PC-3 (cell line): ENCODE data around the gene UGGT1. TPM values are rescaled to one million over a fixed set of nuclear protein-coding genes. Genes with fewer than 3 reads are reported as not detected.
"Not testable (repeated sequence)": the region's sequence is repeated elsewhere in the genome, so short reads cannot be mapped to it uniquely, and the experiment has no call there.

ENCODE experiments used
- ATAC-seq: fragments of 200-7000 bp; cut with Tn5 transposase; 2 replicates; pipeline ENCODE4 v1.9.1; 2020; ENCODE audit warnings: mild to moderate bottlenecking, moderate library complexity
- BruUV-seq: library from RNA; stranded (reverse); fragments of 400-500 nt; replicated peaks from 2 replicates; lab custom pipeline; 2021; lab: Mats Ljungman, UMichigan
- CTCF ChIA-PET: fragments of 300-600 bp; sonication (Branson Sonifier 250); formaldehyde crosslinking; loops from one replicate; lab custom pipeline; 2022; ENCODE audit warnings: antibody characterized with exemption; lab: Charles Lee
- POLR2A ChIA-PET: fragments of 300-600 bp; sonication (Branson Sonifier 250); formaldehyde crosslinking; loops from one replicate; lab custom pipeline; 2022; ENCODE audit warnings: antibody characterized with exemption; ENCODE audit not compliant: unreplicated experiment; lab: Charles Lee
- DNase-seq: peaks from one replicate; pipeline ENCODE4 v3.0.0-alpha.2; 2015
- H2AFZ ChIP-seq: fragments of 300-600 bp; sonication (generic); 2 replicates; pipeline ENCODE4 v1.6.0; 2016; ENCODE audit warnings: antibody characterized with exemption, low read length
- H3F3A ChIP-seq: fragments of 300-600 bp; sonication (generic); one replicate; pipeline ENCODE4 v1.6.0; 2017; ENCODE audit warnings: antibody characterized with exemption, low read length, control low read depth, mild to moderate bottlenecking; ENCODE audit not compliant: unreplicated experiment
- H3K27ac ChIP-seq: fragments of 300-600 bp; sonication (generic); 2 replicates; pipeline ENCODE4 v1.5.1; 2016; ENCODE audit warnings: mild to moderate bottlenecking, low read length
- H3K27me3 ChIP-seq: fragments of 300-600 bp; sonication (generic); 2 replicates; pipeline ENCODE4 v1.6.1; 2016; ENCODE audit warnings: low read length, mixed read lengths
- H3K36me3 ChIP-seq: fragments of 300-600 bp; sonication (generic); 2 replicates; pipeline ENCODE4 v1.6.1; 2016; ENCODE audit warnings: low read depth, mixed run types, low read length, mixed read lengths
- H3K4me1 ChIP-seq: fragments of 300-600 bp; sonication (generic); 2 replicates; pipeline ENCODE4 v1.5.1; 2016; ENCODE audit warnings: low read length; ENCODE audit not compliant: insufficient read depth
- H3K4me2 ChIP-seq: fragments of 300-600 bp; sonication (generic); 2 replicates; pipeline ENCODE4 v1.6.0; 2016; ENCODE audit warnings: low read length
- H3K4me3 ChIP-seq: fragments of 300-600 bp; sonication (generic); 2 replicates; pipeline ENCODE4 v1.5.1; 2016; ENCODE audit warnings: mild to moderate bottlenecking, low read length, mixed read lengths
- H3K79me2 ChIP-seq: fragments of 300-600 bp; sonication (generic); 2 replicates; pipeline ENCODE4 v1.6.1; 2017; ENCODE audit warnings: low read length, mixed read lengths
- H3K9ac ChIP-seq: fragments of 300-600 bp; sonication (generic); 2 replicates; pipeline ENCODE4 v1.6.0; 2016; ENCODE audit warnings: mild to moderate bottlenecking, low read length
- H3K9me2 ChIP-seq: fragments of 300-600 bp; sonication (generic); replicated peaks from 2 replicates; pipeline ENCODE4 v1.6.1; 2016; ENCODE audit warnings: mixed run types, low read length, mixed read lengths
- H3K9me3 ChIP-seq: fragments of 300-600 bp; sonication (generic); 2 replicates; pipeline ENCODE4 v1.6.1; 2016; ENCODE audit warnings: low read length, mixed read lengths
- H4K20me1 ChIP-seq: fragments of 300-600 bp; sonication (generic); 2 replicates; pipeline ENCODE4 v1.6.1; 2016; ENCODE audit warnings: low read length, mixed read lengths
- CTCF ChIP-seq: fragments of 300-600 bp; sonication (generic); conservative IDR thresholded peaks from 2 replicates; pipeline ENCODE4 v1.5.1; 2017; ENCODE audit warnings: antibody characterized with exemption, low read depth, mild to moderate bottlenecking, low read length
- EZH2 ChIP-seq: fragments of 300-600 bp; sonication (generic); IDR thresholded peaks from one replicate; pipeline ENCODE4 v1.6.1; 2017; ENCODE audit warnings: antibody characterized with exemption, mild to moderate bottlenecking, low read length; ENCODE audit not compliant: unreplicated experiment
- EZH2phosphoT487 ChIP-seq: fragments of 300-600 bp; sonication (generic); IDR thresholded peaks from 2 replicates; pipeline ENCODE4 v1.6.1; 2018; ENCODE audit warnings: mild to moderate bottlenecking, antibody characterized with exemption, low read length, borderline replicate concordance
- intact Hi-C: fragments of 100-400 bp; cut with micrococcal nuclease; formaldehyde crosslinking; loops from 2 replicates; pipeline ENCODE4 v1.9.0; 2023
- total RNA-seq: library from RNA; depleted of rRNA; stranded (reverse); fragments of >200 nt; gene quantifications from 2 replicates; pipeline ENCODE4 v1.2.3, GENCODE V29; 2014

The UGGT1 gene
- total RNA-seq, 1 experiment from 2014 or later = 59.9 TPM

GRCh38 chr2:128169933-128170709, 79.1 kb downstream of the UGGT1 start:
- intact Hi-C loops = loop anchor here (5.0 kb wide), 1 partner anchor 137 kb away; no protein-coding TSS in a partner anchor
- Histone ChIP-seq H3K27ac (no peak overlapping the region), H3K4me2 (no peak overlapping the region), H3F3A (no peaks in the 10 kb centered on the region), H3K4me3 (no peak overlapping the region), H3K9ac (no peak overlapping the region), H2AFZ (no peak overlapping the region), H3K9me2 (no peaks in the 10 kb centered on the region), H4K20me1 (no peaks in the 10 kb centered on the region), H3K27me3 (no peaks in the 10 kb centered on the region), H3K4me1 (no peaks in the 10 kb centered on the region), H3K9me3 (no peaks in the 10 kb centered on the region), H3K36me3 (peaks cover 59% of the 10 kb centered on the region), H3K79me2 (no peaks in the 10 kb centered on the region)
- ATAC-seq = no peak
- POLR2A ChIA-PET = no interaction called here
- CTCF ChIA-PET = no interaction called here
- no peak for DNase-seq
- TF ChIP-seq EZH2 (no peak), EZH2phosphoT487 (no peak), CTCF (no peak)
- BruUV-seq = no TSS peak

- Histone ChIP-seq H3F3A (no peaks in the 10 kb centered on the region), H4K20me1 (no peaks in the 10 kb centered on the region), H3K27ac (no peak overlapping the region), H3K27me3 (no peaks in the 10 kb centered on the region), H3K9me3 (no peaks in the 10 kb centered on the region), H3K79me2 (no peaks in the 10 kb centered on the region), H3K9ac (no peak overlapping the region), H3K4me3 (no peak overlapping the region), H2AFZ (no peak overlapping the region), H3K4me1 (no peaks in the 10 kb centered on the region), H3K36me3 (peaks cover 64% of the 10 kb centered on the region), H3K4me2 (no peak overlapping the region), H3K9me2 (no peaks in the 10 kb centered on the region)
- DNase-seq (no peak), ATAC-seq (no peak)
- BruUV-seq = no TSS peak
- intact Hi-C loops = loop anchor here (5.0 kb wide), 1 partner anchor 137 kb away; no protein-coding TSS in a partner anchor
- TF ChIP-seq EZH2phosphoT487 = no peak
- no peak for TF ChIP-seq CTCF
- no peak for TF ChIP-seq EZH2
- POLR2A ChIA-PET = no interaction called here
- CTCF ChIA-PET = interaction anchor here (0.6 kb wide), 1 partner anchor 136 kb away, joined by 3 read pairs; no protein-coding TSS in a partner anchor
These were observed 79.8 kb downstream of the UGGT1 start for GRCh38 chr2:128170776-128171175.

GRCh38 chr2:128172191-128172590, 81.2 kb downstream of the UGGT1 start:
- TF ChIP-seq EZH2 = no peak
- peak; percentile 54 for TF ChIP-seq CTCF
- ChIA-PET POLR2A (no interaction called here), CTCF (no interaction called here)
- H3F3A ChIP-seq = no peaks in the 10 kb centered on the region
- no peak overlapping the region for H3K4me2 ChIP-seq
- intact Hi-C loops = loop anchor here (5.0 kb wide), 1 partner anchor 135 kb away; no protein-coding TSS in a partner anchor
- no peaks in the 10 kb centered on the region for H4K20me1 ChIP-seq
- H3K9me2 ChIP-seq = no peaks in the 10 kb centered on the region
- ATAC-seq = peak; percentile 67
- H3K36me3 ChIP-seq = peaks cover 60% of the 10 kb centered on the region
- no peaks in the 10 kb centered on the region for H3K9me3 ChIP-seq
- no peak overlapping the region for H2AFZ ChIP-seq
- H3K9ac ChIP-seq = no peak overlapping the region
- no peaks in the 10 kb centered on the region for H3K27me3 ChIP-seq
- no TSS peak for BruUV-seq
- DNase-seq = peak; percentile 30
- H3K79me2 ChIP-seq = no peaks in the 10 kb centered on the region
- no peak overlapping the region for H3K4me3 ChIP-seq
- H3K4me1 ChIP-seq = no peaks in the 10 kb centered on the region
- no peak overlapping the region for H3K27ac ChIP-seq

GRCh38 chr2:128174067-128174466, 83.1 kb downstream of the UGGT1 start:
- H4K20me1 ChIP-seq, DNase-seq, H3K79me2 ChIP-seq, H3K4me2 ChIP-seq, H3K4me3 ChIP-seq, H3K9me3 ChIP-seq, H3K9me2 ChIP-seq, H2AFZ ChIP-seq, BruUV-seq, ATAC-seq, H3K27ac ChIP-seq, H3K9ac ChIP-seq, POLR2A ChIA-PET, H3K27me3 ChIP-seq, H3K4me1 ChIP-seq, H3F3A ChIP-seq: not testable (repeated sequence)
- H3K36me3 ChIP-seq = peaks cover 70% of the 10 kb centered on the region
- intact Hi-C loops = loop anchor here (5.0 kb wide), 1 partner anchor 133 kb away; no protein-coding TSS in a partner anchor
- CTCF ChIA-PET = interaction anchor here (0.6 kb wide), 1 partner anchor 61 kb away, joined by 5 read pairs; no protein-coding TSS in a partner anchor
